Breast epithelium (tissue), 3 donors: ENCODE results near the gene AZU1.

Experiments
- POLR2AphosphoS5 ChIP-seq, 3 donors: sonication (generic); formaldehyde crosslinking; IDR thresholded peaks; one replicate each; pipeline ENCODE4 v1.6.1; 2017; ENCODE audit warnings: antibody characterized with exemption in 3 of 3
- TF ChIP-seq, protein P1 (sequence below), 3 donors: fragments of 450-650 bp; IDR thresholded peaks; one replicate each; pipeline ENCODE4 v1.5.1; 2016 to 2017; ENCODE audit warnings: antibody characterized with exemption in 3 of 3, mild to moderate bottlenecking in 3 of 3, moderate library complexity in 3 of 3

- TF ChIP-seq, protein P1, sequence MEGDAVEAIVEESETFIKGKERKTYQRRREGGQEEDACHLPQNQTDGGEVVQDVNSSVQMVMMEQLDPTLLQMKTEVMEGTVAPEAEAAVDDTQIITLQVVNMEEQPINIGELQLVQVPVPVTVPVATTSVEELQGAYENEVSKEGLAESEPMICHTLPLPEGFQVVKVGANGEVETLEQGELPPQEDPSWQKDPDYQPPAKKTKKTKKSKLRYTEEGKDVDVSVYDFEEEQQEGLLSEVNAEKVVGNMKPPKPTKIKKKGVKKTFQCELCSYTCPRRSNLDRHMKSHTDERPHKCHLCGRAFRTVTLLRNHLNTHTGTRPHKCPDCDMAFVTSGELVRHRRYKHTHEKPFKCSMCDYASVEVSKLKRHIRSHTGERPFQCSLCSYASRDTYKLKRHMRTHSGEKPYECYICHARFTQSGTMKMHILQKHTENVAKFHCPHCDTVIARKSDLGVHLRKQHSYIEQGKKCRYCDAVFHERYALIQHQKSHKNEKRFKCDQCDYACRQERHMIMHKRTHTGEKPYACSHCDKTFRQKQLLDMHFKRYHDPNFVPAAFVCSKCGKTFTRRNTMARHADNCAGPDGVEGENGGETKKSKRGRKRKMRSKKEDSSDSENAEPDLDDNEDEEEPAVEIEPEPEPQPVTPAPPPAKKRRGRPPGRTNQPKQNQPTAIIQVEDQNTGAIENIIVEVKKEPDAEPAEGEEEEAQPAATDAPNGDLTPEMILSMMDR (IDR thresholded peaks at IDR 0.05): no peak
- TF ChIP-seq POLR2AphosphoS5 (IDR thresholded peaks at IDR 0.05): no peak
Measured at GRCh38 chr19:787536-787935, 40.1 kb upstream of the AZU1 start.
